ENCODE results near the gene LRRC58.

- TF ChIP-seq EZH2phosphoT487 (conservative IDR thresholded peaks at IDR 0.05; ENCODE audit: low read length) (no peak), CTCF (IDR thresholded peaks at IDR 0.05; ENCODE audit: insufficient read depth, low read length, poor library complexity, severe bottlenecking) (no peak)
Measured at GRCh38 chr3:120276767-120277166, 72.4 kb downstream of the LRRC58 start.

All from SU-DHL-6 (cell line).